Loucy (cell line): Measurements from ENCODE around the gene RILPL1.

Experiments used
- H2AFZ ChIP-seq: fragments of 200-600 bp; sonication (generic); 2 replicates; pipeline ENCODE4 v1.6.0; 2016; ENCODE audit warnings: antibody characterized with exemption, mild to moderate bottlenecking, low read length, moderate library complexity
- H3F3A ChIP-seq: fragments of 200-600 bp; 2 replicates; pipeline ENCODE4 v1.6.0; 2016; ENCODE audit warnings: antibody characterized with exemption, low read depth, mild to moderate bottlenecking
- H3K27me3 ChIP-seq: fragments of 200-600 bp; sonication (generic); 2 replicates; pipeline ENCODE4 v1.6.1; 2014; ENCODE audit warnings: low read length, mild to moderate bottlenecking; ENCODE audit not compliant: insufficient read depth, poor library complexity, severe bottlenecking
- H3K36me3 ChIP-seq: fragments of 200-600 bp; sonication (generic); 2 replicates; pipeline ENCODE4 v1.6.1; 2016; ENCODE audit warnings: low read length; ENCODE audit not compliant: insufficient read depth
- H3K4me1 ChIP-seq: fragments of 200-600 bp; sonication (generic); 2 replicates; pipeline ENCODE4 v1.5.1; 2014; ENCODE audit warnings: low read length, mild to moderate bottlenecking; ENCODE audit not compliant: insufficient read depth, poor library complexity, severe bottlenecking
- H3K4me2 ChIP-seq: fragments of 200-600 bp; sonication (generic); 2 replicates; pipeline ENCODE4 v1.6.0; 2014; ENCODE audit warnings: antibody characterized with exemption, low read length, low read depth, mild to moderate bottlenecking; ENCODE audit not compliant: poor library complexity, severe bottlenecking
- H3K4me3 ChIP-seq: fragments of 200-600 bp; sonication (generic); 2 replicates; pipeline ENCODE4 v1.5.1; 2014; ENCODE audit warnings: low read length, mild to moderate bottlenecking, mixed read lengths; ENCODE audit not compliant: poor library complexity, severe bottlenecking
- H3K79me2 ChIP-seq: fragments of 200-600 bp; sonication (generic); 2 replicates; pipeline ENCODE4 v1.6.1; 2014; ENCODE audit warnings: low read length; ENCODE audit not compliant: insufficient read depth
- H3K9ac ChIP-seq: fragments of 200-600 bp; sonication (generic); 2 replicates; pipeline ENCODE4 v1.6.0; 2014; ENCODE audit warnings: mild to moderate bottlenecking, low read depth, low read length, moderate library complexity; ENCODE audit not compliant: poor library complexity, severe bottlenecking
- H3K9me2 ChIP-seq: fragments of 200-600 bp; sonication (generic); replicated peaks from 2 replicates; pipeline ENCODE4 v1.6.1; 2016; ENCODE audit warnings: low read depth, low read length, mixed read lengths
- H3K9me3 ChIP-seq: fragments of 200-600 bp; sonication (generic); 2 replicates; pipeline ENCODE4 v1.6.1; 2014; ENCODE audit warnings: mild to moderate bottlenecking, antibody characterized with exemption, low read length, low read depth; ENCODE audit not compliant: insufficient read depth
- H4K20me1 ChIP-seq: fragments of 200-600 bp; sonication (generic); 2 replicates; pipeline ENCODE4 v1.6.0; 2014; ENCODE audit warnings: antibody characterized with exemption, low read length, mild to moderate bottlenecking; ENCODE audit not compliant: insufficient read depth, poor library complexity, severe bottlenecking
- CTCF ChIP-seq: fragments of 200-600 bp; sonication (generic); conservative IDR thresholded peaks from 2 replicates; pipeline ENCODE4 v1.5.1; 2014; ENCODE audit warnings: mild to moderate bottlenecking, antibody characterized with exemption, low read length
- EZH2phosphoT487 ChIP-seq: fragments of 200-600 bp; IDR thresholded peaks from 2 replicates; pipeline ENCODE4 v1.6.1; 2018; ENCODE audit warnings: antibody characterized with exemption, mild to moderate bottlenecking, moderate library complexity, borderline replicate concordance

RILPL1 gene

GRCh38 chr12:123491481-123491880 lies 42.0 kb downstream of the RILPL1 start:
- Histone ChIP-seq H3K9me3 (no peaks in the 10 kb centered on the region), H3K4me2 (no peak overlapping the region), H3K27me3 (no peaks in the 10 kb centered on the region), H4K20me1 (no peaks in the 10 kb centered on the region), H3K9ac (no peak overlapping the region), H3K79me2 (no peaks in the 10 kb centered on the region), H3K4me3 (no peak overlapping the region), H3K4me1 (no peaks in the 10 kb centered on the region), H3K9me2 (no peaks in the 10 kb centered on the region), H2AFZ (no peak overlapping the region), H3F3A (no peaks in the 10 kb centered on the region), H3K36me3 (no peaks in the 10 kb centered on the region)
- TF ChIP-seq CTCF (no peak), EZH2phosphoT487 (no peak)

- H2AFZ ChIP-seq = no peak overlapping the region
- no peak overlapping the region for H3K9ac ChIP-seq
- no peaks in the 10 kb centered on the region for H3K4me1 ChIP-seq
- H3K4me3 ChIP-seq = no peak overlapping the region
- no peaks in the 10 kb centered on the region for H3K36me3 ChIP-seq
- H3K79me2 ChIP-seq = no peaks in the 10 kb centered on the region
- H3K27me3 ChIP-seq = no peaks in the 10 kb centered on the region
- H3K4me2 ChIP-seq = no peak overlapping the region
- H3K9me3 ChIP-seq = no peaks in the 10 kb centered on the region
- H4K20me1 ChIP-seq = no peaks in the 10 kb centered on the region
- TF ChIP-seq EZH2phosphoT487 = no peak
- TF ChIP-seq CTCF = no peak
- no peaks in the 10 kb centered on the region for H3F3A ChIP-seq
- no peaks in the 10 kb centered on the region for H3K9me2 ChIP-seq
These were observed 42.5 kb downstream of the RILPL1 start for GRCh38 chr12:123491056-123491455.

- H3K9me3 ChIP-seq = no peaks in the 10 kb centered on the region
- no peak overlapping the region for H3K9ac ChIP-seq
- H3K36me3 ChIP-seq = no peaks in the 10 kb centered on the region
- H2AFZ ChIP-seq = no peak overlapping the region
- H3K4me2 ChIP-seq = no peak overlapping the region
- no peak overlapping the region for H3K4me3 ChIP-seq
- H3K79me2 ChIP-seq = no peaks in the 10 kb centered on the region
- no peak for TF ChIP-seq CTCF
- TF ChIP-seq EZH2phosphoT487 = no peak
- no peaks in the 10 kb centered on the region for H3K9me2 ChIP-seq
- H3K27me3 ChIP-seq = no peaks in the 10 kb centered on the region
- no peaks in the 10 kb centered on the region for H4K20me1 ChIP-seq
- H3F3A ChIP-seq = no peaks in the 10 kb centered on the region
- H3K4me1 ChIP-seq = no peaks in the 10 kb centered on the region
These were observed 43.4 kb downstream of the RILPL1 start for GRCh38 chr12:123490089-123490488.
